ENCODE data around the gene TPSD1. TPM values are rescaled to one million over a fixed set of nuclear protein-coding genes. Genes with fewer than 3 reads are reported as not detected.
A peak's percentile ranks its signal among the peaks of the same experiment; 100 is the strongest.

The TPSD1 gene
- total RNA-seq, 1 experiment from 2014 or later = not detected

DNA sequence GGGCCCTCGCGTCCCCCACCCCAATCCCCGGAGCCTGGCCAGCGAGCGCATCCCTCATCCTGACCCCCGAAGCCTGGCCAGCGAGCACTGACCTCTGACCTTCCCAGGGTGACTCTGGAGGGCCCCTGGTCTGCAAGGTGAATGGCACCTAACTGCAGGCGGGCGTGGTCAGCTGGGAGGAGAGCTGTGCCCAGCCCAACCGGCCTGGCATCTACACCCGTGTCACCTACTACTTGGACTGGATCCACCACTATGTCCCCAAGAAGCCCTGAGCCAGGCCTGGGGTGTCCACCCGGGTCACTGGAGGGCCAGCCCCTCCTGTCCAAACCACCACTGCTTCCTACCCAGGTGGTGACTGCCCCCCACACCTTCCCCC, 2.3 kb downstream of the TPSD1 start:
- BruUV-seq (replicated peaks) = no TSS peak
- TF ChIP-seq, protein P1, sequence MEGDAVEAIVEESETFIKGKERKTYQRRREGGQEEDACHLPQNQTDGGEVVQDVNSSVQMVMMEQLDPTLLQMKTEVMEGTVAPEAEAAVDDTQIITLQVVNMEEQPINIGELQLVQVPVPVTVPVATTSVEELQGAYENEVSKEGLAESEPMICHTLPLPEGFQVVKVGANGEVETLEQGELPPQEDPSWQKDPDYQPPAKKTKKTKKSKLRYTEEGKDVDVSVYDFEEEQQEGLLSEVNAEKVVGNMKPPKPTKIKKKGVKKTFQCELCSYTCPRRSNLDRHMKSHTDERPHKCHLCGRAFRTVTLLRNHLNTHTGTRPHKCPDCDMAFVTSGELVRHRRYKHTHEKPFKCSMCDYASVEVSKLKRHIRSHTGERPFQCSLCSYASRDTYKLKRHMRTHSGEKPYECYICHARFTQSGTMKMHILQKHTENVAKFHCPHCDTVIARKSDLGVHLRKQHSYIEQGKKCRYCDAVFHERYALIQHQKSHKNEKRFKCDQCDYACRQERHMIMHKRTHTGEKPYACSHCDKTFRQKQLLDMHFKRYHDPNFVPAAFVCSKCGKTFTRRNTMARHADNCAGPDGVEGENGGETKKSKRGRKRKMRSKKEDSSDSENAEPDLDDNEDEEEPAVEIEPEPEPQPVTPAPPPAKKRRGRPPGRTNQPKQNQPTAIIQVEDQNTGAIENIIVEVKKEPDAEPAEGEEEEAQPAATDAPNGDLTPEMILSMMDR (conservative IDR thresholded peaks at IDR 0.05) = no peak
- no peak for TF ChIP-seq EZH2 (IDR thresholded peaks at IDR 0.05; ENCODE audit: low read depth)
- Histone ChIP-seq H3K4me2 (no peak overlapping the region), H4K20me1 (ENCODE audit: insufficient read depth) (no peaks in the 10 kb centered on the region), H3K27ac (no peak overlapping the region), H3K9me3 (ENCODE audit: insufficient read depth, low read depth) (no peaks in the 10 kb centered on the region), H3K9me2 (ENCODE audit: insufficient read depth) (no peaks in the 10 kb centered on the region), H2AFZ (no peak overlapping the region), H3K4me1 (replicated peaks; ENCODE audit: insufficient read depth) (no peaks in the 10 kb centered on the region; the same call in 1 of the 2 replicates), H3K4me3 (no peak overlapping the region), H3K79me2 (ENCODE audit: low read depth) (no peaks in the 10 kb centered on the region), H3F3A (ENCODE audit: insufficient read depth, low read depth) (no peaks in the 10 kb centered on the region), H3K36me3 (ENCODE audit: low read depth) (no peaks in the 10 kb centered on the region), H3K27me3 (ENCODE audit: insufficient read depth, low read depth) (peaks cover 44% of the 10 kb centered on the region)
- DNase-seq = peak; percentile 60 to 65
- ChIA-PET POLR2A (ENCODE audit: unreplicated experiment) (interaction anchor here (0.6 kb wide), 1 partner anchor 235 kb away, joined by 3 read pairs; the partner anchor contains the start of gene TELO2), CTCF (no interaction called here)
- intact Hi-C loops (cut with micrococcal nuclease; ENCODE audit: unreplicated experiment) = loop anchor here (2.0 kb wide), 1 partner anchor 39 kb away; no protein-coding TSS in a partner anchor

DNA sequence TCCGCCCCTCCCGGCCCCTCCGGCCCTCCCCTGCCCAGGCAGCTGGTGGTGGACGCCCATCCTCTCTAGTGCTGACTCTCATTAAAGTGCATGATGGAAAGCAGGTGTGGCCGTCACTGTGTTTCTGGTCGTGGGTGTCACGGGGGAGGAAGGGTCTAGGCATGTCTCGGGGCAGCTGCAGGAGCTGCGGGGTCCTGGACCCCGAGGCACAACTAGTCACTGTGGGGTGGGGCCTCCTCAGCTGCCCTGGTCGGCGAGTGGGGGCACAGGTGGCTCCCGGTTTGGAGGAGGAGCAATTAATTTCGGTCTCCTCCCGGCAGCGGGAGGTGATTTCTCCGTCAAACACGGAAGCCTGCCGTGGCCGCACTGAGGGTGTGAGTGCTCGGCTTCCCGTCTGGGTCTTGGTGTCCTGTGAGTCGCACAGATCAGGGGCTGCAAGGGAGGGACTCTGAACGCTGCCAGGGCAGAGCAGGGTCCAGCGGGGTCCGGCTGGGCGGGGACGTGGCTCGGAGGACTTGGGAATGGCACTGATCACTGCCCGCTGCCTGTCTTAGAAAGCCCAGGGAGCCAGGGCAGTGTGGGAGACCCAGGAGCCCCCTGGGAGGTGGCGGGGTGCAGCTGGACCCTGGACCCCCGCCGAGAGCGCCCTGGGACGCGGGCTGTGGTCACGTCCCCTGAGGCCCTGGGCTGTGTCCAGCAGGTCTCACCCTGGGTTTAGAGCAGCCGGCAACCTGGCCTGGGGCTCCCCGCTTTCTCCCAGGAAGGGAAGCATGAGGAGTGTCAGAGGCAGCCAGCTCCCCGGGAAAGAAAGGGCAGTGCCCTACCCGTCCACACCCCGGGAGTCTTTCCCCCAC, 3.3 kb downstream of the TPSD1 start:
- H3K4me1 ChIP-seq (replicated peaks; ENCODE audit: insufficient read depth) = no peaks in the 10 kb centered on the region; the same call in 1 of the 2 replicates
- peak overlapping the region; percentile 66; the same call in 1 of the 2 replicates for H2AFZ ChIP-seq
- intact Hi-C loops (cut with micrococcal nuclease; ENCODE audit: unreplicated experiment) = loop anchor here (2.0 kb wide), 1 partner anchor 38 kb away; no protein-coding TSS in a partner anchor
- peaks cover 51% of the 10 kb centered on the region for H3K27me3 ChIP-seq (ENCODE audit: insufficient read depth, low read depth)
- BruUV-seq (replicated peaks) = no TSS peak
- POLR2A ChIA-PET (ENCODE audit: unreplicated experiment) = no interaction called here
- H4K20me1 ChIP-seq (ENCODE audit: insufficient read depth) = no peaks in the 10 kb centered on the region
- TF ChIP-seq, protein P1 (conservative IDR thresholded peaks at IDR 0.05) = no peak
- no peak for TF ChIP-seq EZH2 (IDR thresholded peaks at IDR 0.05; ENCODE audit: low read depth)
- no peaks in the 10 kb centered on the region for H3K9me3 ChIP-seq (ENCODE audit: insufficient read depth, low read depth)
- peak in 1 of 2 experiments; percentile 45 for DNase-seq
- no peaks in the 10 kb centered on the region for H3K36me3 ChIP-seq (ENCODE audit: low read depth)
- peak overlapping the region; percentile 54; the same call in 1 of the 2 replicates for H3K4me3 ChIP-seq
- H3K4me2 ChIP-seq = peak overlapping the region; percentile 86
- H3K9me2 ChIP-seq (ENCODE audit: insufficient read depth) = no peaks in the 10 kb centered on the region
- 0 out of 2 replicates have a peak, but pooled peaks cover under 1% of the 10 kb centered on the region for H3F3A ChIP-seq (ENCODE audit: insufficient read depth, low read depth)
- CTCF ChIA-PET = no interaction called here
- no peak overlapping the region for H3K27ac ChIP-seq
- no peaks in the 10 kb centered on the region for H3K79me2 ChIP-seq (ENCODE audit: low read depth)

DNA sequence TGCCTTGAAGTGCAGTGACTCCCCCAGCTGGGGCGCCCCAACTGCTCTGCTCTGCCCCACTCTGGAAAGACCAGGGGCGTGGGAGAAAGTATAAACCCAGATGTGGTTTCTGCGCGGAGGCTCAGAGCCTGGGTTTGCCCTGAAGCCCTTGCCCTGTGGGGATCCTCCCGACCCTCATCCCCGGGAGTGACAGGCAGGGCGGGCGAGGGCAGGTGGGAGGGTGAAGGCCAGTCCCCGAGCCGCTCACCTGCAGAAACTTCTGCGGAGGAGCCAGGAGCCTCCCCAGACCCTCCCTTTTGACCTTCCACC, 3.8 kb downstream of the TPSD1 start:
- Histone ChIP-seq H3K4me1 (replicated peaks; ENCODE audit: insufficient read depth) (no peaks in the 10 kb centered on the region; the same call in 1 of the 2 replicates), H3K4me3 (no peak overlapping the region), H3K9me3 (ENCODE audit: insufficient read depth, low read depth) (no peaks in the 10 kb centered on the region), H3F3A (ENCODE audit: insufficient read depth, low read depth) (0 out of 2 replicates have a peak, but pooled peaks cover 5% of the 10 kb centered on the region), H3K27ac (no peak overlapping the region), H3K9me2 (ENCODE audit: insufficient read depth) (no peaks in the 10 kb centered on the region), H2AFZ (no peak overlapping the region), H3K4me2 (peak overlapping the region; percentile 86; the same call in 1 of the 2 replicates), H3K27me3 (ENCODE audit: insufficient read depth, low read depth) (peaks cover 51% of the 10 kb centered on the region), H3K36me3 (ENCODE audit: low read depth) (no peaks in the 10 kb centered on the region), H3K79me2 (ENCODE audit: low read depth) (no peaks in the 10 kb centered on the region), H4K20me1 (ENCODE audit: insufficient read depth) (no peaks in the 10 kb centered on the region)
- BruUV-seq (replicated peaks) = no TSS peak
- intact Hi-C loops (cut with micrococcal nuclease; ENCODE audit: unreplicated experiment) = loop anchor here (2.0 kb wide), 1 partner anchor 37 kb away; no protein-coding TSS in a partner anchor
- DNase-seq = no peak
- no peak for TF ChIP-seq EZH2 (IDR thresholded peaks at IDR 0.05; ENCODE audit: low read depth)
- TF ChIP-seq, protein P1 (conservative IDR thresholded peaks at IDR 0.05) = no peak
- CTCF ChIA-PET = no interaction called here
- POLR2A ChIA-PET (ENCODE audit: unreplicated experiment) = no interaction called here
